Measurements from ENCODE around the gene RNF182.

- TF ChIP-seq POLR2AphosphoS5 (IDR thresholded peaks at IDR 0.05) = no peak
- no peak for TF ChIP-seq CTCF (IDR thresholded peaks at IDR 0.05)
- TF ChIP-seq POLR2A (IDR thresholded peaks at IDR 0.05) = no peak
Measured at GRCh38 chr6:14012313-14013030, 87.7 kb downstream of the RNF182 start.

Measured in transverse colon (tissue), 4 donors.